HEK293T (cell line): Measurements from ENCODE around the gene ZFC3H1.

Experiments
- ARNT ChIP-seq: fragments of 450-650 bp; IDR thresholded peaks from 2 replicates; pipeline ENCODE4 v1.6.1; 2017; ENCODE audit warnings: mild to moderate bottlenecking
- BHLHE40 ChIP-seq: fragments of 450-650 bp; IDR thresholded peaks from 2 replicates; pipeline ENCODE4 v1.6.1; 2016; ENCODE audit warnings: mild to moderate bottlenecking, moderate library complexity, borderline replicate concordance
- CTBP1 ChIP-seq: fragments of 450-650 bp; IDR thresholded peaks from 2 replicates; pipeline ENCODE4 v1.6.1; 2016; ENCODE audit warnings: borderline replicate concordance
- ELF4 ChIP-seq: fragments of 450-650 bp; IDR thresholded peaks from 2 replicates; pipeline ENCODE4 v1.6.1; 2017; ENCODE audit warnings: antibody characterized with exemption
- FOXA1 ChIP-seq: fragments of 450-650 bp; IDR thresholded peaks from 2 replicates; pipeline ENCODE4 v1.6.1; 2016; ENCODE audit warnings: mild to moderate bottlenecking
- FOXK2 ChIP-seq: fragments of 450-650 bp; IDR thresholded peaks from 2 replicates; pipeline ENCODE4 v1.6.1; 2016; ENCODE audit warnings: mild to moderate bottlenecking
- FOXM1 ChIP-seq: fragments of 450-650 bp; IDR thresholded peaks from 2 replicates; pipeline ENCODE4 v1.6.1; 2017; ENCODE audit warnings: mild to moderate bottlenecking, borderline replicate concordance
- HDGF ChIP-seq: fragments of 450-650 bp; IDR thresholded peaks from 2 replicates; pipeline ENCODE4 v1.6.1; 2017; ENCODE audit warnings: antibody characterized with exemption, borderline replicate concordance
- L3MBTL2 ChIP-seq: fragments of 450-650 bp; conservative IDR thresholded peaks from 2 replicates; pipeline ENCODE4 v1.6.1; 2016; ENCODE audit warnings: mild to moderate bottlenecking
- NFRKB ChIP-seq: fragments of 450-650 bp; IDR thresholded peaks from 2 replicates; pipeline ENCODE4 v1.6.1; 2016; ENCODE audit warnings: mild to moderate bottlenecking, moderate library complexity
- SP1 ChIP-seq: fragments of 450-650 bp; IDR thresholded peaks from 2 replicates; pipeline ENCODE4 v1.6.1; 2017
- SUZ12 ChIP-seq: fragments of 450-650 bp; IDR thresholded peaks from 2 replicates; pipeline ENCODE4 v1.6.1; 2016; ENCODE audit warnings: mild to moderate bottlenecking
- TARDBP ChIP-seq: fragments of 450-650 bp; IDR thresholded peaks from 2 replicates; pipeline ENCODE4 v1.6.1; 2016
- TF ChIP-seq, protein P1 (sequence below): fragments of 450-650 bp; IDR thresholded peaks from 2 replicates; pipeline ENCODE4 v1.6.1; 2016

DNA sequence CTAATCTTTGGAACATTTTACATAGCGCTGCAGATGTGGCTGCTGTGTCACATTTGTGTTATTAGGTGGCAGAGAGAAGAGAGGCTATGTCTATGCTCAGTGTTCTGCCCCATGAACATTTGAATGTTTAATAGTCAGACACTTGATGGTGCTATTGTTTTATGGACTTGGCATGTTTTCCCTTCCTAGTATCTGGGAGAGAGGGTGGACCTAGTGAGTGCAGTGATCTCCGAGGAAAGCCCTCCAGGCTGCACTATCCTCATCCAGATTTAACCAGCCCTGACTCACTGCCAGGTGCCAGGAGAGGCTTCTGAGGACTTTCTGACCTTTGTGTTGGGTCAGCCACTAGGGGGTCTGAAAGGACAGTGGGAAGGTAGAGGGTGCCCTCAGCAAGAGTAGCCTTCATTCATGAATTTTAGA, 24.3 kb downstream of the ZFC3H1 start:
- TF ChIP-seq ELF4 (no peak), TARDBP (no peak), SUZ12 (no peak), SP1 (no peak), FOXK2 (no peak), FOXM1 (no peak), L3MBTL2 (no peak), ARNT (no peak), HDGF (no peak), BHLHE40 (no peak), CTBP1 (no peak), NFRKB (no peak), FOXA1 (no peak)
- TF ChIP-seq, protein P1, sequence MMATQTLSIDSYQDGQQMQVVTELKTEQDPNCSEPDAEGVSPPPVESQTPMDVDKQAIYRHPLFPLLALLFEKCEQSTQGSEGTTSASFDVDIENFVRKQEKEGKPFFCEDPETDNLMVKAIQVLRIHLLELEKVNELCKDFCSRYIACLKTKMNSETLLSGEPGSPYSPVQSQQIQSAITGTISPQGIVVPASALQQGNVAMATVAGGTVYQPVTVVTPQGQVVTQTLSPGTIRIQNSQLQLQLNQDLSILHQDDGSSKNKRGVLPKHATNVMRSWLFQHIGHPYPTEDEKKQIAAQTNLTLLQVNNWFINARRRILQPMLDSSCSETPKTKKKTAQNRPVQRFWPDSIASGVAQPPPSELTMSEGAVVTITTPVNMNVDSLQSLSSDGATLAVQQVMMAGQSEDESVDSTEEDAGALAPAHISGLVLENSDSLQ = no peak
